ENCODE results near the gene NTHL1. TPM values are rescaled to one million over a fixed set of nuclear protein-coding genes. Genes with fewer than 3 reads are reported as not detected.

The NTHL1 gene
- total RNA-seq, 1 donor from 2014 or later = 50.7 TPM

DNA sequence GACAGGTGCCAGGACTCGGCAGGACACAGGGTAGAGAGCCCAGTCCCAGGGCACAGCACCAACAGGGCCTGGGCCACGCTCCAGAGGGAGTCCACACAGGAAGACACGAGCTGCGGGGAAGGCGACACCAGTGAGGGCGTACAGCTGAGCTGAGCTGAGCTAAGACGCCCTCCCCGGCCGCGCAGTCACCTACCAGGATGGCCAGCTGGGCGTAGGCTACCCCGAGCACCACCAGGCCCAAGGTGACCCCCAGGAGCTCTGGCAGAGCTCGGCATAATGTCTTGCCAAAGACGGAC is 42.8 kb upstream of the NTHL1 start:
- Mint-ChIP-seq H3K4me3 (no peak overlapping the region), H3K4me1 (peaks cover 8% of the 10 kb centered on the region), H3K27me3 (ENCODE audit: low read depth) (no peaks in the 10 kb centered on the region), H3K9me3 (no peaks in the 10 kb centered on the region), H3K27ac (ENCODE audit: unreplicated experiment) (no peak overlapping the region), H3K36me3 (ENCODE audit: low read depth) (no peaks in the 10 kb centered on the region)
- no peak for DNase-seq (ENCODE audit: low read depth, low spot score)
- TF ChIP-seq, protein P1, sequence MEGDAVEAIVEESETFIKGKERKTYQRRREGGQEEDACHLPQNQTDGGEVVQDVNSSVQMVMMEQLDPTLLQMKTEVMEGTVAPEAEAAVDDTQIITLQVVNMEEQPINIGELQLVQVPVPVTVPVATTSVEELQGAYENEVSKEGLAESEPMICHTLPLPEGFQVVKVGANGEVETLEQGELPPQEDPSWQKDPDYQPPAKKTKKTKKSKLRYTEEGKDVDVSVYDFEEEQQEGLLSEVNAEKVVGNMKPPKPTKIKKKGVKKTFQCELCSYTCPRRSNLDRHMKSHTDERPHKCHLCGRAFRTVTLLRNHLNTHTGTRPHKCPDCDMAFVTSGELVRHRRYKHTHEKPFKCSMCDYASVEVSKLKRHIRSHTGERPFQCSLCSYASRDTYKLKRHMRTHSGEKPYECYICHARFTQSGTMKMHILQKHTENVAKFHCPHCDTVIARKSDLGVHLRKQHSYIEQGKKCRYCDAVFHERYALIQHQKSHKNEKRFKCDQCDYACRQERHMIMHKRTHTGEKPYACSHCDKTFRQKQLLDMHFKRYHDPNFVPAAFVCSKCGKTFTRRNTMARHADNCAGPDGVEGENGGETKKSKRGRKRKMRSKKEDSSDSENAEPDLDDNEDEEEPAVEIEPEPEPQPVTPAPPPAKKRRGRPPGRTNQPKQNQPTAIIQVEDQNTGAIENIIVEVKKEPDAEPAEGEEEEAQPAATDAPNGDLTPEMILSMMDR (conservative IDR thresholded peaks at IDR 0.05) = no peak

DNA sequence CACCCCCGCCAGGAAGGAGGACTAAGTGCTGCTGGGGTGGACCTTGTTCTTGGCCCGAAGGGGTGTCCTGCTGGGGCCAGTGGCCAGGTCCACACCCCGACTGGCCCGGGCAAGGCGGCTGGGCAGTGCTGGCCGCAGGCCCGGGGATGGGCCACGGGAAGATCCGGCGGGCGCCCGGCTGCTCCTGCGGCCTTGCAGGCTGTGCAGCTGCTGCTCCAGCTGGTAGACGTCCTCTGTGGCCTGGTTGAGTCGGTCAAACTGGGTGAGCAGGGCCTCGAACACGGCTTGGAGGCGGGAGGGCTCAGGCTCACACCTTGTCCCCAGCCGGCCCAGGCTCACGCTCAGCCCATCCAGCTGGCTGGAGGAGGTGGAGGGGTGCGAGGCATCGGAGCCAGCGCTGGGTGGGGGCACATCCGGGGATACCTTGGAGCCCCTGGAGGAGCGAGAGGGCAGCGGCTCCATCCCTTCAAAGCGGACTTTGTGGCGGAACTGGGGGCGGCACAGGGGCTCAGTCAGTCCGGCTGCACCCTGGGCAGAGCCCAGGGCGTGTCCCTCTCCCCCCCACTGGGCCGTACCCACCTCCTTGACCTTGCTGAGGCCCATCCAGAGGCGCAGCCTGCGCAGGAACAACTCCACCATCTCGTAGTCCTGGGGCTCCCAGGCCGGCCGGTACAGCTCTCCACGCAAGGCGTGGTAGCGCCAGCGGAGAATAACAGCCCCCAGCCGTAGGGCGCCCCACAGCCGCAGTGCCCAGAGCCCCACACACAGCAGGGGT is 42.3 kb upstream of the NTHL1 start:
- no peak overlapping the region for H3K27ac Mint-ChIP-seq (ENCODE audit: unreplicated experiment)
- no peaks in the 10 kb centered on the region for H3K9me3 Mint-ChIP-seq
- H3K4me3 Mint-ChIP-seq = peak overlapping the region; percentile 46
- no peaks in the 10 kb centered on the region for H3K36me3 Mint-ChIP-seq (ENCODE audit: low read depth)
- TF ChIP-seq, protein P1 (conservative IDR thresholded peaks at IDR 0.05) = no peak
- H3K4me1 Mint-ChIP-seq = peaks cover 8% of the 10 kb centered on the region
- no peak for DNase-seq (ENCODE audit: low read depth, low spot score)
- no peaks in the 10 kb centered on the region for H3K27me3 Mint-ChIP-seq (ENCODE audit: low read depth)

DNA sequence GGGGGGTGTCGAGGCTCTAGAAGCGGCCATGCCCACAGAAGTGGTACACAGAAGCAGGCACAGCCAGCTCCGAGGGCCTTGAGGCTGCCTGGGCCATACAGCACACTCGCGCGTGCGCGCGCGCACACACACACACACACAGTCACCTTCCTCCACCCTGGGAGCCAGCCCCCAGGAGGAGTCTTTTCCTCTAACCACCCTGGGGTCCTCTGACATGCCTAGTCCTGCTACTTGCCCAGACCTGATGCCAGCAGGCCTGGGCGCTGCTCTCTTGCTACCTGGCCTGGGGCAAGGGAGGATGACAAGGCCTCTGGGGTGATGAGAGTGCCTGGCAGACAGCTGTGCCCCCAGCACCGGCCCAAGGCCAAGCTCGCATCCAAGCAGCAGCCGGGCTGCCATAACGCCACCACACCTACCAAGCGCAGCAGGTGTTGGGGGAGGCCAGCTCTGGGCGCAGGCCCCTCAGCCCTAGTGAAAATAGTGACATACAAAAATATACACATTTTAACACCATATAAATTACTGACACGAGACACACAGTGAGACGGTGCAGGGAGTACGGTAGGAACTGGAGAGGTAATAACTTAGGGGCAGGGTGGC is 41.2 kb upstream of the NTHL1 start:
- H3K4me1 Mint-ChIP-seq = peaks cover 8% of the 10 kb centered on the region
- no peaks in the 10 kb centered on the region for H3K9me3 Mint-ChIP-seq
- no peak for DNase-seq (ENCODE audit: low read depth, low spot score)
- H3K36me3 Mint-ChIP-seq (ENCODE audit: low read depth) = no peaks in the 10 kb centered on the region
- H3K27me3 Mint-ChIP-seq (ENCODE audit: low read depth) = no peaks in the 10 kb centered on the region
- H3K4me3 Mint-ChIP-seq = peak overlapping the region; percentile 46
- TF ChIP-seq, protein P1 (conservative IDR thresholded peaks at IDR 0.05) = no peak
- H3K27ac Mint-ChIP-seq (ENCODE audit: unreplicated experiment) = no peak overlapping the region

DNA sequence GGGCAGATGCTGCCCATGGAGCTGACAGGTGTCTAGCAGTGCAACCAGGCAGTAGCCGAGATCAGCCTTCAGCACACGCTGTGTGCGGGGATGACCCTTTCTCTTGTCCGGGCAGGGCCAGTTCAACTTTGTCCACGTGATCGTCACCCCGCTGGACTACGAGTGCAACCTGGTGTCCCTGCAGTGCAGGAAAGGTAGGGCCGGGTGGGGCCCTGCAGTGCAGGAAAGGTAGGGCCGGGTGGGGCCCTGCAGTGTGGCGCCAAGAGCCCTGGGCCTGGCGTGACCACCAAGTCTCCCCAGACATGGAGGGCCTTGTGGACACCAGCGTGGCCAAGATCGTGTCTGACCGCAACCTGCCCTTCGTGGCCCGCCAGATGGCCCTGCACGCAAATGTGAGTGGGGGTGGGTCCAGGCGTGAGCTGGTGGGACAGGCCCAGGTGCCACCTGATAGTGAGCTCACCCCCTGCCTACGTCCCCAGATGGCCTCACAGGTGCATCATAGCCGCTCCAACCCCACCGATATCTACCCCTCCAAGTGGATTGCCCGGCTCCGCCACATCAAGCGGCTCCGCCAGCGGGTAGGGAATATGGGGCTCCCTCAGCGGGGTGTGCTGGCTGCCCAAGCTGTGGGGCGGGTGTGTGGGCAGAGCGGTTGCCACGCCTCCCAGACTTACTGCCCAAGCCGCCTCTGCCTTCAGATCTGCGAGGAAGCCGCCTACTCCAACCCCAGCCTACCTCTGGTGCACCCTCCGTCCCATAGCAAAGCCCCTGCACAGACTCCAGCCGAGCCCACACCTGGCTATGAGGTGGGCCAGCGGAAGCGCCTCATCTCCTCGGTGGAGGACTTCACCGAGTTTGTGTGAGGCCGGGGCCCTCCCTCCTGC is 40.4 kb upstream of the NTHL1 start:
- H3K27me3 Mint-ChIP-seq (ENCODE audit: low read depth) = no peaks in the 10 kb centered on the region
- no peak overlapping the region for H3K27ac Mint-ChIP-seq (ENCODE audit: unreplicated experiment)
- H3K9me3 Mint-ChIP-seq = no peaks in the 10 kb centered on the region
- TF ChIP-seq, protein P1 (conservative IDR thresholded peaks at IDR 0.05) = no peak
- no peak for DNase-seq (ENCODE audit: low read depth, low spot score)
- H3K36me3 Mint-ChIP-seq (ENCODE audit: low read depth) = no peaks in the 10 kb centered on the region
- no peak overlapping the region for H3K4me3 Mint-ChIP-seq
- H3K4me1 Mint-ChIP-seq = peaks cover 8% of the 10 kb centered on the region

DNA sequence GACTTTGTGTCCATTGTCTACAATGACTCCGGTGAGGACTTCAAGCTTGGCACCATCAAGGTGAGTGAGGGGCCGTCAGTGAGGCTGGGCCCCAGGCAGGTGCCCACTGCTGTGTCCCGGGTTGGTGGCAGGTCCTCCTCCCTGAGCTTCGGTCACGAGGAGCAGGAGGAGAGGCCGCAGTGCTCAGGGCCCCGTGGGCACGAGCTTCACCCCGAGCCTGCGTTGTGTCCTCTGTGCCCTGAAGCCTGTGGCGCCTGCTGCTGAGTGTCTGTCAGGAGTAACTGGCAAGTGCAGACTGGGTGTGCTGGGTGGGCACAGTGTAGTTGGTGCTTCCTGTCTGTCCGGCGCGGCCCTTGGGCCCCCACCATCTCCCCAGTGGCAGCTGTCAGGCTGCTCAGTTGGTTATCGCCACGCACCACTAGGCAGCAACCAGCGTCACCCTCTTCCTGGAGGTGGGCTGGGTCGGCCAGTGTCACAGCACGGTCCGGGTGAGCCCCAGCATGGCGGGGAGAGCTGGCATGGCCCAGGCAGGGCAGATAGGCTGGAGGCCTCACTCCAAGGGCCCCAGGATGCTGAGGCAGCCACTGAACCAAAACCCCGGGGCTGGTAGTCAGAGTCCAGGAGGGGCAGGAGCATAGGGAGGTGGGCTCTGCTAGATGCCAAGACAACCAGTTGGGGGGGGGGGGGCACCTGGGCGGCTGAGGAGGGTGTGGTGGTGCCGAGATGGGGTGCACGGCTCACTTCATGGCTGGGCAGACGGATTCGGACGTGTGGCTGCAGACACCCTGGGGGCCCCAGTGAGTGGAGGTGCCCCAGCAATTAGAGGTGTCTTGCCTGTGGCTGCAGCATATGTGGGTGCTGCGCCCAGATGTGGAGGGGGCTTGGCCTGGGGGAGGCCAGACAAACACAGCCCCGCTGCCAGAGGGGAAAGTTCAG is 39.4 kb upstream of the NTHL1 start:
- Mint-ChIP-seq H3K4me1 (peaks cover 2% of the 10 kb centered on the region), H3K9me3 (no peaks in the 10 kb centered on the region), H3K27ac (ENCODE audit: unreplicated experiment) (no peak overlapping the region), H3K27me3 (ENCODE audit: low read depth) (no peaks in the 10 kb centered on the region), H3K4me3 (peak overlapping the region; percentile 31), H3K36me3 (ENCODE audit: low read depth) (no peaks in the 10 kb centered on the region)
- TF ChIP-seq, protein P1 (conservative IDR thresholded peaks at IDR 0.05) = no peak
- no peak for DNase-seq (ENCODE audit: low read depth, low spot score)

All from neural crest cell (in vitro differentiated cells).